H9 (cell line): ENCODE results near the gene LINS1. TPM values are rescaled to one million over a fixed set of nuclear protein-coding genes. Genes with fewer than 3 reads are reported as not detected.

ENCODE experiments used
- DNase-seq: peaks from one replicate; pipeline ENCODE4 v3.0.0-alpha.2; 2017
- H2AFZ ChIP-seq: one replicate; pipeline ENCODE4 v1.6.1; 2013; ENCODE audit warnings: mild to moderate bottlenecking, low read length, control low read depth, moderate library complexity
- H2AK5ac ChIP-seq: 2 replicates; pipeline ENCODE4 v1.6.1; 2013; ENCODE audit warnings: low read length, control low read depth, mixed read lengths; ENCODE audit not compliant: insufficient read length
- H2BK120ac ChIP-seq: one replicate; pipeline ENCODE4 v1.6.1; 2013; ENCODE audit warnings: low read depth, mild to moderate bottlenecking, low read length, control low read depth, inconsistent platforms; ENCODE audit not compliant: poor library complexity, severe bottlenecking
- H2BK12ac ChIP-seq: 2 replicates; pipeline ENCODE4 v1.6.1; 2013; ENCODE audit warnings: low read length, control low read depth, mixed read lengths, low read depth; ENCODE audit not compliant: insufficient read length
- H2BK15ac ChIP-seq: 2 replicates; pipeline ENCODE4 v1.6.1; 2013; ENCODE audit warnings: low read depth, low read length, control low read depth
- H2BK20ac ChIP-seq: one replicate; pipeline ENCODE4 v1.6.1; 2013; ENCODE audit warnings: low read depth, mild to moderate bottlenecking, low read length, control low read depth, inconsistent platforms; ENCODE audit not compliant: poor library complexity, severe bottlenecking
- H2BK5ac ChIP-seq: 2 replicates; pipeline ENCODE4 v1.6.1; 2013; ENCODE audit warnings: low read length, control low read depth, mixed read lengths; ENCODE audit not compliant: insufficient read length
- H3K14ac ChIP-seq: 2 replicates; pipeline ENCODE4 v1.6.1; 2013; ENCODE audit warnings: low read length, control low read depth; ENCODE audit not compliant: insufficient read depth
- H3K18ac ChIP-seq: 2 replicates; pipeline ENCODE4 v1.6.1; 2013; ENCODE audit warnings: low read depth, mild to moderate bottlenecking, mixed read lengths, low read length, control low read depth; ENCODE audit not compliant: insufficient read length
- H3K23ac ChIP-seq: 2 replicates; pipeline ENCODE4 v1.6.1; 2013; ENCODE audit warnings: low read length, control low read depth, mixed read lengths, low read depth; ENCODE audit not compliant: insufficient read length
- H3K23me2 ChIP-seq: 2 replicates; pipeline ENCODE4 v1.6.1; 2013; ENCODE audit warnings: low read depth, mild to moderate bottlenecking, mixed read lengths, low read length, control low read depth; ENCODE audit not compliant: insufficient read length, poor library complexity, severe bottlenecking
- H3K27ac ChIP-seq: 2 replicates; pipeline ENCODE4 v1.5.1; 2013; ENCODE audit warnings: low read length, control low read depth, mixed read lengths, low read depth; ENCODE audit not compliant: insufficient read length
- H3K27me3 ChIP-seq: 2 replicates; pipeline ENCODE4 v1.6.1; 2013; ENCODE audit warnings: low read length, control low read depth, inconsistent platforms; ENCODE audit not compliant: insufficient read depth
- H3K4ac ChIP-seq: 2 replicates; pipeline ENCODE4 v1.6.1; 2013; ENCODE audit warnings: low read depth, mild to moderate bottlenecking, control low read depth, inconsistent platforms, low read length, moderate library complexity
- H3K4me1 ChIP-seq: 2 replicates; pipeline ENCODE4 v1.6.1; 2013; ENCODE audit warnings: low read length, control low read depth, inconsistent platforms; ENCODE audit not compliant: insufficient read depth
- H3K4me2 ChIP-seq: 2 replicates; pipeline ENCODE4 v1.6.1; 2013; ENCODE audit warnings: low read length, control low read depth, mixed read lengths; ENCODE audit not compliant: insufficient read length, insufficient read depth
- H3K56ac ChIP-seq: 2 replicates; pipeline ENCODE4 v1.6.1; 2013; ENCODE audit warnings: low read depth, mild to moderate bottlenecking, mixed read lengths, low read length, control low read depth; ENCODE audit not compliant: insufficient read length
- H3K79me1 ChIP-seq: 2 replicates; pipeline ENCODE4 v1.6.1; 2013; ENCODE audit warnings: low read depth, mild to moderate bottlenecking, moderate library complexity, low read length, control low read depth, inconsistent platforms; ENCODE audit not compliant: insufficient read depth, poor library complexity, severe bottlenecking
- H3K79me2 ChIP-seq: 2 replicates; pipeline ENCODE4 v1.6.1; 2013; ENCODE audit warnings: low read length, control low read depth, inconsistent platforms; ENCODE audit not compliant: insufficient read depth
- H3K9ac ChIP-seq: 2 replicates; pipeline ENCODE4 v1.6.1; 2013; ENCODE audit warnings: low read length, control low read depth, mixed read lengths; ENCODE audit not compliant: insufficient read length; ENCODE audit errors: extremely low read depth
- H3K9me3 ChIP-seq: one replicate; pipeline ENCODE4 v1.6.1; 2013; ENCODE audit warnings: low read depth, low read length, inconsistent platforms; ENCODE audit not compliant: control insufficient read depth
- H3T11ph ChIP-seq: one replicate; pipeline ENCODE4 v1.6.1; 2013; ENCODE audit warnings: mild to moderate bottlenecking, low read length, control low read depth, inconsistent platforms
- H4K20me1 ChIP-seq: one replicate; pipeline ENCODE4 v1.6.1; 2013; ENCODE audit not compliant: control insufficient read depth, insufficient read length, insufficient read depth
- H4K5ac ChIP-seq: 2 replicates; pipeline ENCODE4 v1.6.1; 2013; ENCODE audit warnings: low read depth, mild to moderate bottlenecking, mixed read lengths, low read length, control low read depth; ENCODE audit not compliant: insufficient read length
- H4K8ac ChIP-seq: replicated peaks from 2 replicates; pipeline ENCODE4 v1.6.1; 2013; ENCODE audit warnings: low read length, control low read depth, mixed read lengths, low read depth; ENCODE audit not compliant: insufficient read length
- H4K91ac ChIP-seq: 2 replicates; pipeline ENCODE4 v1.6.1; 2013; ENCODE audit warnings: low read depth, mild to moderate bottlenecking, moderate library complexity, mixed read lengths, low read length, control low read depth; ENCODE audit not compliant: insufficient read length
- H3K27ac Mint-ChIP-seq, 3 experiments: 2 replicates in 2 of 3; 3 replicates in 1 of 3; pipeline ENCODE4 v1.8.0; 2020 to 2021; ENCODE audit warnings: mixed read lengths in 3 of 3, mild to moderate bottlenecking in 1 of 3, moderate library complexity in 1 of 3
- H3K27me3 Mint-ChIP-seq: 2 replicates; pipeline ENCODE4 v1.8.0; 2021; ENCODE audit warnings: low read depth, mild to moderate bottlenecking, moderate library complexity, mixed read lengths
- H3K36me3 Mint-ChIP-seq, 3 experiments: 2 replicates in 2 of 3; 3 replicates in 1 of 3; pipeline ENCODE4 v1.8.0; 2020 to 2021; ENCODE audit warnings: low read depth in 3 of 3, mixed read lengths in 3 of 3; ENCODE audit not compliant: insufficient read depth in 1 of 3
- H3K4me1 Mint-ChIP-seq, 2 experiments: 2 replicates each; pipeline ENCODE4 v1.8.0; 2020; ENCODE audit warnings: mixed read lengths in 2 of 2
- H3K4me3 Mint-ChIP-seq, 2 experiments: 2 replicates in 1 of 2; 3 replicates in 1 of 2; pipeline ENCODE4 v1.8.0; 2020 to 2021; ENCODE audit warnings: mild to moderate bottlenecking in 2 of 2, mixed read lengths in 2 of 2, moderate library complexity in 1 of 2
- H3K9me3 Mint-ChIP-seq, 2 experiments: 2 replicates in 1 of 2; 3 replicates in 1 of 2; pipeline ENCODE4 v1.8.0; 2020; ENCODE audit warnings: mild to moderate bottlenecking in 2 of 2, mixed read lengths in 2 of 2, moderate library complexity in 1 of 2
- CTCF ChIP-seq: fragments of 200-600 bp; sonication (generic); conservative IDR thresholded peaks from 3 replicates; pipeline ENCODE4 v1.8.0; 2021; ENCODE audit warnings: antibody characterized with exemption, mild to moderate bottlenecking
- WGBS: extraction: QIAGEN DNeasy Blood & Tissue Kit; methylation state at CpG from one replicate; pipeline ENCODE4 v1.1.7; 2013; ENCODE audit warnings: missing lambda C conversion rate, low lambda C conversion rate, mixed read lengths; ENCODE audit not compliant: insufficient read length; ENCODE audit errors: extremely low coverage; 5-methylcytosine and 5-hydroxymethylcytosine counted together
- total RNA-seq: library from RNA; stranded (reverse); gene quantifications from 2 replicates; pipeline ENCODE4 v1.2.1, GENCODE V29; 2021

LINS1 gene
- total RNA-seq, 1 experiment from 2014 or later, result 8.8 TPM

GRCh38 chr15:100648951-100649350 is 47.0 kb upstream of the LINS1 start:
- H3T11ph ChIP-seq, result no peak overlapping the region
- H2AK5ac ChIP-seq, result no peak overlapping the region
- DNase-seq, result no peak
- no peak overlapping the region for H3K4ac ChIP-seq
- no peak for TF ChIP-seq CTCF
- H3K4me1 Mint-ChIP-seq, result peaks cover 9 to 12% of the 10 kb centered on the region in 2 experiments
- no peak overlapping the region for H4K91ac ChIP-seq
- H2BK20ac ChIP-seq, result no peak overlapping the region
- H3K4me1 ChIP-seq, result no peaks in the 10 kb centered on the region
- no peak overlapping the region for H2BK120ac ChIP-seq
- H2BK12ac ChIP-seq, result no peak overlapping the region
- H3K9ac ChIP-seq, result no peak overlapping the region
- no peak overlapping the region for H2BK5ac ChIP-seq
- H3K79me2 ChIP-seq, result no peaks in the 10 kb centered on the region
- H3K27ac ChIP-seq, result no peak overlapping the region
- H3K4me3 Mint-ChIP-seq, result no peak overlapping the region
- no peak overlapping the region for H3K56ac ChIP-seq
- WGBS, result no CpG with 5 or more reads among the region's 8 CpGs
- no peaks in the 10 kb centered on the region for H3K27me3 Mint-ChIP-seq
- H2BK15ac ChIP-seq, result no peak overlapping the region
- no peaks in the 10 kb centered on the region for H3K9me3 ChIP-seq
- H3K4me2 ChIP-seq, result no peak overlapping the region
- H3K36me3 Mint-ChIP-seq, result no peaks in the 10 kb centered on the region; a peak in 1 of 7 replicates
- H4K5ac ChIP-seq, result no peak overlapping the region
- H3K79me1 ChIP-seq, result peaks cover 3% of the 10 kb centered on the region
- no peak overlapping the region for H3K18ac ChIP-seq
- H3K23ac ChIP-seq, result no peak overlapping the region
- no peak overlapping the region for H4K8ac ChIP-seq
- no peak overlapping the region for H2AFZ ChIP-seq
- H3K23me2 ChIP-seq, result no peaks in the 10 kb centered on the region
- H3K27me3 ChIP-seq, result no peaks in the 10 kb centered on the region; the same call in 1 of the 2 replicates
- H3K9me3 Mint-ChIP-seq, result no peaks in the 10 kb centered on the region
- no peaks in the 10 kb centered on the region for H4K20me1 ChIP-seq
- H3K14ac ChIP-seq, result no peak overlapping the region
- no peak overlapping the region for H3K27ac Mint-ChIP-seq
